CD14-positive monocyte (primary cell): ENCODE results near the gene C13orf46. TPM values are rescaled to one million over a fixed set of nuclear protein-coding genes. Genes with fewer than 3 reads are reported as not detected.

Source experiments
- DNase-seq, 3 donors: peaks; one replicate each; pipeline ENCODE4 v3.0.0-alpha.2; 2011 to 2022
- H2AFZ ChIP-seq: 2 replicates; pipeline ENCODE4 v1.6.0; 2012; ENCODE audit warnings: mild to moderate bottlenecking, low read depth, low read length, inconsistent platforms; ENCODE audit not compliant: insufficient read depth, poor library complexity, severe bottlenecking
- H3K27ac ChIP-seq, 2 donors: 1 replicate in 1 of 2; 2 replicates in 1 of 2; pipeline ENCODE4 v1.5.1; 2012 to 2013; ENCODE audit warnings: low read length in 2 of 2, control low read depth in 1 of 2, inconsistent platforms in 1 of 2, low read depth in 1 of 2, mild to moderate bottlenecking in 1 of 2
- H3K27me3 ChIP-seq, 2 donors: one replicate each; pipeline versions ENCODE4 v1.6.0 to v1.6.1; 2011 to 2013; ENCODE audit warnings: low read length in 2 of 2; ENCODE audit not compliant: control insufficient read depth in 2 of 2, insufficient read depth in 2 of 2
- H3K36me3 ChIP-seq, 2 donors: replicated peaks in 1 of 2; 1 replicate in 1 of 2; 2 replicates in 1 of 2; pipeline versions ENCODE4 v1.5.1 to v1.6.1; 2012 to 2013; ENCODE audit warnings: low read length in 2 of 2, control low read depth in 1 of 2, inconsistent platforms in 1 of 2, mild to moderate bottlenecking in 1 of 2; ENCODE audit not compliant: insufficient read depth in 2 of 2, control insufficient read depth in 1 of 2
- H3K4me1 ChIP-seq, 2 donors: 1 replicate in 1 of 2; 2 replicates in 1 of 2; pipeline versions ENCODE4 v1.5.1 to v1.6.1; 2012 to 2013; ENCODE audit warnings: low read length in 2 of 2, control low read depth in 1 of 2, inconsistent platforms in 1 of 2, mild to moderate bottlenecking in 1 of 2, moderate library complexity in 1 of 2; ENCODE audit not compliant: insufficient read depth in 2 of 2, control insufficient read depth in 1 of 2
- H3K4me2 ChIP-seq: replicated peaks from 2 replicates; pipeline ENCODE3; 2012; ENCODE audit warnings: low read length, moderate library complexity, mild to moderate bottlenecking; ENCODE audit not compliant: poor library complexity, severe bottlenecking; ENCODE audit errors: extremely low read depth
- H3K4me3 ChIP-seq, 3 experiments: fragments of 200-600 bp in 1 of 3; sonication (generic) in 1 of 3; replicated peaks in 1 of 3; 1 replicate in 2 of 3; 2 replicates in 1 of 3; pipeline ENCODE4 v1.5.1; 2011 to 2013; ENCODE audit warnings: low read length in 3 of 3, mild to moderate bottlenecking in 3 of 3, control low read depth in 2 of 3, low read depth in 2 of 3, inconsistent platforms in 1 of 3, moderate library complexity in 1 of 3
- H3K79me2 ChIP-seq: 2 replicates; pipeline ENCODE4 v1.6.0; 2012; ENCODE audit warnings: mild to moderate bottlenecking, control low read depth, inconsistent platforms, low read length, moderate library complexity; ENCODE audit not compliant: insufficient read depth
- H3K9ac ChIP-seq: 2 replicates; pipeline ENCODE4 v1.6.0; 2017; ENCODE audit warnings: low read length, mild to moderate bottlenecking; ENCODE audit not compliant: insufficient read depth, poor library complexity, severe bottlenecking
- H3K9me3 ChIP-seq, 2 donors: replicated peaks in 1 of 2; 1 replicate in 1 of 2; 2 replicates in 1 of 2; pipeline versions ENCODE4 v1.5.1 to v1.6.1; 2012 to 2013; ENCODE audit warnings: low read length in 2 of 2, control low read depth in 1 of 2; ENCODE audit not compliant: control insufficient read depth in 1 of 2, insufficient read depth in 1 of 2
- H4K20me1 ChIP-seq: 2 replicates; pipeline ENCODE4 v1.6.0; 2012; ENCODE audit warnings: mild to moderate bottlenecking, low read length, control low read depth, moderate library complexity; ENCODE audit not compliant: insufficient read depth
- H3K27ac Mint-ChIP-seq, 7 donors: one replicate each; pipeline ENCODE4 v1.8.0; 2020; ENCODE audit warnings: mild to moderate bottlenecking in 7 of 7, mixed read lengths in 7 of 7, moderate library complexity in 6 of 7, inconsistent platforms in 2 of 7
- H3K27me3 Mint-ChIP-seq, 3 donors: one replicate each; pipeline ENCODE4 v1.8.0; 2021 to 2022; ENCODE audit warnings: low read depth in 3 of 3, mild to moderate bottlenecking in 3 of 3, mixed read lengths in 3 of 3, moderate library complexity in 3 of 3, inconsistent platforms in 1 of 3
- H3K36me3 Mint-ChIP-seq, 2 donors: one replicate each; pipeline ENCODE4 v1.8.0; 2020; ENCODE audit warnings: mixed read lengths in 2 of 2, inconsistent platforms in 1 of 2, mild to moderate bottlenecking in 1 of 2
- H3K4me1 Mint-ChIP-seq: one replicate; pipeline ENCODE4 v1.8.0; 2020; ENCODE audit warnings: mild to moderate bottlenecking, mixed read lengths
- H3K4me3 Mint-ChIP-seq, 2 donors: one replicate each; pipeline ENCODE4 v1.8.0; 2020; ENCODE audit warnings: mild to moderate bottlenecking in 2 of 2, mixed read lengths in 2 of 2, moderate library complexity in 1 of 2
- H3K9me3 Mint-ChIP-seq, 7 donors: one replicate each; pipeline ENCODE4 v1.8.0; 2020 to 2022; ENCODE audit warnings: mixed read lengths in 7 of 7, mild to moderate bottlenecking in 6 of 7, moderate library complexity in 6 of 7, inconsistent platforms in 2 of 7
- WGBS: methylation state at CpG from one replicate; pipeline ENCODE4 v1.1.5; 2013; ENCODE audit warnings: missing lambda C conversion rate; ENCODE audit not compliant: insufficient coverage; 5-methylcytosine and 5-hydroxymethylcytosine counted together
- intact Hi-C, 2 donors: fragments of 100-400 bp; cut with micrococcal nuclease; formaldehyde crosslinking; loops; one replicate each; pipeline versions ENCODE4 v1.15.0 to v1.15.1; 2023
- polyA plus RNA-seq, 3 donors: library from polyadenylated mRNA; depleted of rRNA in 1 of 3; unstranded in 2 of 3; stranded (reverse) in 1 of 3; fragments of 300-500 nt in 2 of 3; fragments of >200 nt in 1 of 3; fragmentation: Illumina TruSeq in 2 of 3; gene quantifications; 1 replicate in 2 of 3; 2 replicates in 1 of 3; pipeline ENCODE4 v1.2.3, GENCODE V29; 2012 to 2021
- TF ChIP-seq, protein P1 (sequence below): fragments of 200-600 bp; IDR thresholded peaks from one replicate; pipeline ENCODE4 v1.8.0; 2022; ENCODE audit warnings: antibody characterized with exemption, mild to moderate bottlenecking

The C13orf46 gene
- polyA plus RNA-seq, 3 donors, result 0.05 to 0.35 TPM; not detected in 1

DNA sequence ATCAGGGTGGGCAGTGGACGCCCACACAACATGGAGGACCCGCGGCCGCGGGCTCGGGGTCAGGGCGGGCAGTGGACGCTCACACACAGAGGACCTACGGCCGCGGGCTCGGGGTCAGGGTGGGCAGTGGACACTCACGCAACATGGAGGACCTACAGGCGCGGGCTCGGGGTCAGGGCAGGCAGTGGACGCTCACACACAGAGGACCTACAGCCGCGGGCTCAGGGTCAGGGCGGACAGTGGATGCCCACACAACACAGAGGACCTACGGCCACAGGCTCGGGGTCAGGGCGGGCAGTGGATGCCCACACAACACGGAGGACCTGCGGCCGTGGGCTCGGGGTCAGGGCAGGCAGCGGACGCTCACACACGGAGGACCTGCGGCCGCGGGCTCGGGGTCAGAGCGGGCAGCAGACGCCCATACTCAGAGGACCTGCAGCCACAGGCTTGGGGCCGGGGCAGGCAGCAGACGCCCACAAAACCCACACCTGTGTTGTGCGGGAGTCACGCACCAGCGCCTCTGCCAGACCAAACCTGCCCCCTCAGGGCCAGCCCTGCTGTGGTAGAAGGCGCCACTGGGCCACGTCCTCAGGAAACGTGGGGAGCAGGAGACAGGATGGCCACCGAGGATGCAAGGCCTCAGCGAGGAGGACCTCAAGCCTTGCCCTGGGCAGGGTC lies 27.6 kb upstream of the C13orf46 start:
- 96% methylated on average over 45 of the region's 46 CpGs for WGBS
- H3K36me3 ChIP-seq, result peaks cover 55 to 78% of the 10 kb centered on the region in 2 donors
- peaks cover 18% of the 10 kb centered on the region for H4K20me1 ChIP-seq
- intact Hi-C loops, result no loop called here
- H3K4me2 ChIP-seq, result no peak overlapping the region
- no peaks in the 10 kb centered on the region for H3K4me1 ChIP-seq
- H3K4me3 ChIP-seq, result no peak overlapping the region
- no peak overlapping the region for H2AFZ ChIP-seq
- Mint-ChIP-seq H3K27ac (no peak overlapping the region), H3K4me3 (no peak overlapping the region), H3K36me3 (peaks cover 63 to 74% of the 10 kb centered on the region in 2 donors), H3K27me3 (peaks cover 0 to 2% (median 0%) of the 10 kb centered on the region in 3 donors), H3K9me3 (peaks cover 0 to 2% (median 0%) of the 10 kb centered on the region in 7 donors), H3K4me1 (no peaks in the 10 kb centered on the region)
- H3K79me2 ChIP-seq, result no peaks in the 10 kb centered on the region
- H3K9ac ChIP-seq, result no peak overlapping the region
- no peaks in the 10 kb centered on the region for H3K27me3 ChIP-seq
- TF ChIP-seq, protein P1, sequence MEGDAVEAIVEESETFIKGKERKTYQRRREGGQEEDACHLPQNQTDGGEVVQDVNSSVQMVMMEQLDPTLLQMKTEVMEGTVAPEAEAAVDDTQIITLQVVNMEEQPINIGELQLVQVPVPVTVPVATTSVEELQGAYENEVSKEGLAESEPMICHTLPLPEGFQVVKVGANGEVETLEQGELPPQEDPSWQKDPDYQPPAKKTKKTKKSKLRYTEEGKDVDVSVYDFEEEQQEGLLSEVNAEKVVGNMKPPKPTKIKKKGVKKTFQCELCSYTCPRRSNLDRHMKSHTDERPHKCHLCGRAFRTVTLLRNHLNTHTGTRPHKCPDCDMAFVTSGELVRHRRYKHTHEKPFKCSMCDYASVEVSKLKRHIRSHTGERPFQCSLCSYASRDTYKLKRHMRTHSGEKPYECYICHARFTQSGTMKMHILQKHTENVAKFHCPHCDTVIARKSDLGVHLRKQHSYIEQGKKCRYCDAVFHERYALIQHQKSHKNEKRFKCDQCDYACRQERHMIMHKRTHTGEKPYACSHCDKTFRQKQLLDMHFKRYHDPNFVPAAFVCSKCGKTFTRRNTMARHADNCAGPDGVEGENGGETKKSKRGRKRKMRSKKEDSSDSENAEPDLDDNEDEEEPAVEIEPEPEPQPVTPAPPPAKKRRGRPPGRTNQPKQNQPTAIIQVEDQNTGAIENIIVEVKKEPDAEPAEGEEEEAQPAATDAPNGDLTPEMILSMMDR, result no peak
- DNase-seq, result no peak
- H3K27ac ChIP-seq, result no peak overlapping the region
- no peaks in the 10 kb centered on the region for H3K9me3 ChIP-seq

DNA sequence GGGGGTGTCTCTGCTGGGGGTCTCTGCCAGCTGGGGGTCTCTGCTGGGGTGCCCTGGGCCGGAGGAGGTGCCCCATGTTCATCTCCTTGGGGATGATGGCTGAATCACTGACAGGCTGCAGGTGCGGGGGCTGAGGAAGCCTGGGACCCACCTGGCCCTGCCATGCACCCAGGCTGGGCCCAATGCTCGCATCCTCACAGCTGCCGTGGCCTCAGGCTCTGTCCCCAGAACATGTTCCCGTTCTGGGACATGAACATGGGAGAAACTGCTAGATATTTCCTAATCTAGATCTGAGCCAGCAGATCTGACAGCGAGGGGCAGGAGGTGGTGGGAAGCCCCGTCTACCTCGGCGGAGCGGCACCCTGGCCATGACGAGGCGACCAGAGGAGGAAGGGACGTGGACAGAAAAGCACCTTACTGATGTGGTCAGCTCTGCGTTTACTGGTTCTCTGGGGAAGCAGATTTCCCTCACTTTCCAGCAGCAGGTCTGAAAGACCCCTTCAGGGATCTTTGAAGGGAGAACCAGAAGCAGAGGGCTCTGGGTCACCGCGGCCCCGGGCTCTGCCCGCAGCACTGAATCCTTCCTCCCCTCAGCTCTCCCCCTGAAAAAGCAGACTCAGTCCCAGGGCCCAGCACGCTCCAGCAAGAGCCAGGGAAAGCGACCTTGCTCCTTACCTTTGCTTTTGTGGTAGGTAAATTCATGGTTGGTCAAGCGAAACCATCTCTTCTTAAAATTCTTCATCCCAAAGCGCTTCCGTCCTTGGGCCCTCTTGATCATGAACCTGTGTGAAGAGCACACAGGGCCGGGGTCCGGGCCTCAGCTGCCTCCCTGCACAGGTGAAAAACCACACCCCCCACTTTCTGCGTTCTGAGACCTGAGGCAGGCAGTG lies 26.5 kb upstream of the C13orf46 start:
- H3K27me3 Mint-ChIP-seq, result peaks cover 0 to 2% (median 0%) of the 10 kb centered on the region in 3 donors
- no peak overlapping the region for H3K4me3 Mint-ChIP-seq
- H3K4me1 Mint-ChIP-seq, result no peaks in the 10 kb centered on the region

More for the DNA sequence above, 26.5 kb upstream of the C13orf46 start:
- H3K36me3 Mint-ChIP-seq, result peaks cover 64 to 76% of the 10 kb centered on the region in 2 donors
- Histone ChIP-seq H3K4me3 (no peak overlapping the region), H3K4me2 (no peak overlapping the region), H3K27me3 (no peaks in the 10 kb centered on the region), H3K36me3 (peaks cover 59 to 83% of the 10 kb centered on the region in 2 donors), H3K9ac (no peak overlapping the region), H3K79me2 (no peaks in the 10 kb centered on the region), H3K4me1 (no peaks in the 10 kb centered on the region), H4K20me1 (peaks cover 18% of the 10 kb centered on the region), H3K27ac (no peak overlapping the region), H2AFZ (no peak overlapping the region), H3K9me3 (no peaks in the 10 kb centered on the region)
- 92% methylated on average over 13 of the region's 26 CpGs for WGBS
- DNase-seq, result no peak
- TF ChIP-seq, protein P1, result no peak
- H3K9me3 Mint-ChIP-seq, result peaks cover 0 to 2% (median 0%) of the 10 kb centered on the region in 7 donors
- H3K27ac Mint-ChIP-seq, result peak overlapping the region in 2 of 7 donors; percentile 54 to 73
- intact Hi-C loops, result no loop called here
